HEK293 (cell line): ENCODE data around the gene NSUN3.

ENCODE experiments used
- ATF2 ChIP-seq: fragments of 450-650 bp; formaldehyde crosslinking; IDR thresholded peaks from 2 replicates; pipeline ENCODE4 v1.5.1; 2016; ENCODE audit warnings: missing biosample characterization, missing genetic modification characterization, low read depth
- GLI2 ChIP-seq: fragments of 450-650 bp; formaldehyde crosslinking; IDR thresholded peaks from 2 replicates; pipeline ENCODE4; 2017; ENCODE audit warnings: missing biosample characterization, missing genetic modification characterization, low read depth, borderline replicate concordance
- HOXA7 ChIP-seq: sonication (generic); formaldehyde crosslinking; IDR thresholded peaks from 2 replicates; pipeline ENCODE4 v1.8.1; 2022; ENCODE audit warnings: missing genetic modification reagents, borderline replicate concordance
- KLF9 ChIP-seq: fragments of 450-650 bp; formaldehyde crosslinking; IDR thresholded peaks from 2 replicates; pipeline ENCODE4 v1.5.1; 2016; ENCODE audit warnings: missing biosample characterization, missing genetic modification characterization, low read depth
- MYNN ChIP-seq: fragments of 450-650 bp; formaldehyde crosslinking; IDR thresholded peaks from 2 replicates; pipeline ENCODE4 v1.5.1; 2016; ENCODE audit warnings: missing biosample characterization, missing genetic modification characterization, borderline replicate concordance
- OVOL3 ChIP-seq: fragments of 450-650 bp; formaldehyde crosslinking; IDR thresholded peaks from 2 replicates; pipeline ENCODE4 v1.5.1; 2016; ENCODE audit warnings: missing biosample characterization, missing genetic modification characterization
- PRDM10 ChIP-seq: fragments of 450-650 bp; formaldehyde crosslinking; IDR thresholded peaks from 2 replicates; pipeline ENCODE4 v1.5.1; 2016; ENCODE audit warnings: missing biosample characterization, missing genetic modification characterization
- RBAK ChIP-seq: fragments of 450-650 bp; formaldehyde crosslinking; IDR thresholded peaks from 2 replicates; pipeline ENCODE4 v1.5.1; 2016; ENCODE audit warnings: missing biosample characterization, missing genetic modification characterization
- SALL2 ChIP-seq: fragments of 450-650 bp; formaldehyde crosslinking; IDR thresholded peaks from 2 replicates; pipeline ENCODE4 v1.5.0; 2017; ENCODE audit warnings: missing biosample characterization, mild to moderate bottlenecking, missing genetic modification characterization, borderline replicate concordance
- SETDB1 ChIP-seq: IDR thresholded peaks from one replicate; pipeline ENCODE4 v1.6.1; 2017; ENCODE audit warnings: mild to moderate bottlenecking, low read length, moderate library complexity, mixed read lengths; ENCODE audit not compliant: insufficient read length
- SP2 ChIP-seq: fragments of 450-650 bp; formaldehyde crosslinking; IDR thresholded peaks from 2 replicates; pipeline ENCODE4 v1.5.1; 2016; ENCODE audit warnings: missing biosample characterization, missing genetic modification characterization
- ZBTB11 ChIP-seq: fragments of 450-650 bp; formaldehyde crosslinking; conservative IDR thresholded peaks from 2 replicates; pipeline ENCODE4 v1.5.1; 2016; ENCODE audit warnings: low read depth, missing biosample characterization, missing genetic modification characterization
- ZNF10 ChIP-seq: fragments of 450-650 bp; formaldehyde crosslinking; IDR thresholded peaks from 2 replicates; pipeline ENCODE4 v1.5.1; 2017; ENCODE audit warnings: missing biosample characterization, missing genetic modification characterization
- ZNF138 ChIP-seq: fragments of 450-650 bp; formaldehyde crosslinking; IDR thresholded peaks from 2 replicates; pipeline ENCODE4 v1.5.1; 2016; ENCODE audit warnings: missing biosample characterization, missing genetic modification characterization, borderline replicate concordance
- ZNF280C ChIP-seq: fragments of 450-650 bp; formaldehyde crosslinking; IDR thresholded peaks from 2 replicates; pipeline ENCODE4 v1.5.1; 2016; ENCODE audit warnings: missing biosample characterization, missing genetic modification characterization
- ZNF311 ChIP-seq: fragments of 450-650 bp; formaldehyde crosslinking; IDR thresholded peaks from 2 replicates; pipeline ENCODE4 v1.5.1; 2017; ENCODE audit warnings: missing biosample characterization, missing genetic modification characterization, borderline replicate concordance
- ZNF391 ChIP-seq: fragments of 450-650 bp; formaldehyde crosslinking; IDR thresholded peaks from 2 replicates; pipeline ENCODE4 v1.5.1; 2016; ENCODE audit warnings: low read depth, missing biosample characterization, missing genetic modification characterization, borderline replicate concordance
- ZNF518A ChIP-seq: fragments of 450-650 bp; formaldehyde crosslinking; conservative IDR thresholded peaks from 2 replicates; pipeline ENCODE4 v1.5.1; 2016; ENCODE audit warnings: low read depth, missing biosample characterization, missing genetic modification characterization
- ZNF544 ChIP-seq: fragments of 450-650 bp; formaldehyde crosslinking; IDR thresholded peaks from 2 replicates; pipeline ENCODE4 v1.5.0; 2017; ENCODE audit warnings: missing biosample characterization, missing genetic modification characterization
- ZNF626 ChIP-seq: fragments of 450-650 bp; sonication (Bioruptor Pico); formaldehyde crosslinking; IDR thresholded peaks from 2 replicates; pipeline ENCODE4 v1.5.1; 2018; ENCODE audit warnings: missing biosample characterization, missing genetic modification characterization, inconsistent platforms
- ZNF747 ChIP-seq: fragments of 450-650 bp; formaldehyde crosslinking; IDR thresholded peaks from 2 replicates; pipeline ENCODE4 v1.5.1; 2016; ENCODE audit warnings: missing biosample characterization, missing genetic modification characterization
- ZSCAN5A ChIP-seq: fragments of 450-650 bp; formaldehyde crosslinking; IDR thresholded peaks from 2 replicates; pipeline ENCODE4 v1.5.1; 2016; ENCODE audit warnings: missing biosample characterization, missing genetic modification characterization

The NSUN3 gene

GRCh38 chr3:94162700-94163099, 99.8 kb downstream of the NSUN3 start (continued):
- 0 out of 2 replicates have a peak, but pooled peaks have one; percentile 24 for TF ChIP-seq ZNF518A
- no peak for TF ChIP-seq ZNF626 (tag by site-specific recombination)
- TF ChIP-seq ATF2 (tag by site-specific recombination) = no peak
- no peak for TF ChIP-seq HOXA7
- no peak for TF ChIP-seq ZNF391 (tag by site-specific recombination)
- TF ChIP-seq SALL2 (tag by site-specific recombination) = no peak
- TF ChIP-seq ZNF311 (tag by site-specific recombination) = no peak
- no peak for TF ChIP-seq ZNF280C (tag by site-specific recombination)
- TF ChIP-seq ZNF138 (tag by site-specific recombination) = no peak
- no peak for TF ChIP-seq SP2
- TF ChIP-seq KLF9 = no peak
- TF ChIP-seq ZSCAN5A = no peak
- TF ChIP-seq MYNN (tag by site-specific recombination) = no peak
- no peak for TF ChIP-seq OVOL3 (tag by site-specific recombination)
- peak; percentile 69 for TF ChIP-seq ZNF10 (tag by site-specific recombination)
- TF ChIP-seq SETDB1 = peak; percentile 91
- no peak for TF ChIP-seq ZNF544 (tag by site-specific recombination)
- no peak; the same call in 1 of the 2 replicates for TF ChIP-seq PRDM10 (tag by site-specific recombination)
- TF ChIP-seq ZNF747 (tag by site-specific recombination) = no peak
- TF ChIP-seq GLI2 (tag by site-specific recombination) = no peak
- TF ChIP-seq RBAK (tag by site-specific recombination) = no peak
- TF ChIP-seq ZBTB11 (tag by site-specific recombination) = peak; percentile 87
